GM03348 (cell line): ENCODE measurements around the gene EFNA3.

Source experiments
- DNase-seq: peaks from one replicate; pipeline ENCODE4 v3.0.0; 2012; ENCODE audit warnings: low spot score

EFNA3 gene

GRCh38 chr1:155078469-155079209 lies at the start of gene EFNA3:
TSS of gene EFNA3 (plus strand) at chr1:155078837. CDS start at chr1:155078942, 105 bp downstream.
- DNase-seq = peak; percentile 96

GRCh38 chr1:155029513-155030242 lies 49.0 kb upstream of the EFNA3 start:
- DNase-seq = no peak

DNA sequence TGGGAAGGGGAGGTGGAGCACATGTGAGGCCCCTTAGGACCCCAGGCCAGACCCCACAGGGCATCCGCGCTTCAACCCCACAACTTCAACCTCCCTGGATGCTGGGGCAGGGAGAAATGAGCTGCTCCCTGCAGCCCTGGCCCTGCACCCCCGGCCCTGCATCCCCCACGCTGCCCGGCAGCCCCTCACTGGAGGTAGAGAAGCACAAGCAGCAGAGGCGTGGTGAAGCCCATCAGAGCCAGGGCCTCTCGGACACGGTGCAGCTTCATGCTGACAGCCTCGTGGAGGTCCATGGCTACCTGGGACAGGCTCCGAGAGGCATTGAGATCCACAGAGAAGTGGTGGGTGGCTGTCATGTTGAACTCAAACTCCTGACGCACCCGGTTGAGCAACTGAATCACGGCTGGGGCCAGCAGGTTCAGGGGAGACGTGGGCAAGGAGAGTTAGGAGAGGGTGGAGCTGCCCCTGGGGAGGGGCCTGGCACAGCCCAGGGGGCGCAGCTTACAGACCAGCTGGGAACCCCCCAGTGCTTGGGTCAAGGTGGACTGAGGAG lies 48.3 kb upstream of the EFNA3 start:
- DNase-seq = no peak

GRCh38 chr1:155030899-155031298 lies 47.7 kb upstream of the EFNA3 start:
- no peak for DNase-seq

- DNase-seq = no peak
These were observed 45.8 kb upstream of the EFNA3 start for GRCh38 chr1:155032886-155033285.

GRCh38 chr1:155033524-155033923 lies 45.1 kb upstream of the EFNA3 start, which contains the start of the genes DCST1 and DCST2:
TSS of gene DCST1 (plus strand) at chr1:155033824. CDS start at chr1:155034037, 213 bp downstream.
TSS of gene DCST2 (minus strand) at chr1:155033781. CDS start at chr1:155033701, 80 bp downstream.
- no peak for DNase-seq

- DNase-seq = no peak
These were observed 44.1 kb upstream of the EFNA3 start for GRCh38 chr1:155034318-155035208.

DNA sequence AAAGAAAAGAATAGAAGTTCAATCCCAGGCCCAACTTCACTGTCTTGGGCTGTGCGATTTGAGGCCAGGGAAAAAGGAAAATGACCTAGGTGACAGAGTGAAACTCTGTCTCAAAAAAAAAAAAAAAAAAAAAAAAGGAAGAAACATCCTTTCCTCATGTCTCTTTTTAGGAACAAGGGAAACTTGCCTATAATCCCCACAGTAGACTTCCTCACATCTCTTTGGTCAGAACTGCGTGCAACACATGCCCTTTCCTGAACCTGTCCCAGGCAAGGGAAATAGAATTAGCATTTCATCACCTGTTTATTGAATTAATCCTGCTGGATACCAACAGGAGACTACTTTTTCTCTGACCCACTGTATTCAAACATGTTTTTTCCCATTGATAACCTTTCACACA lies 42.7 kb upstream of the EFNA3 start:
- no peak for DNase-seq

GRCh38 chr1:155037043-155037442 lies 41.6 kb upstream of the EFNA3 start:
- no peak for DNase-seq

GRCh38 chr1:155037851-155038441 lies 40.7 kb upstream of the EFNA3 start:
- DNase-seq = no peak

DNA sequence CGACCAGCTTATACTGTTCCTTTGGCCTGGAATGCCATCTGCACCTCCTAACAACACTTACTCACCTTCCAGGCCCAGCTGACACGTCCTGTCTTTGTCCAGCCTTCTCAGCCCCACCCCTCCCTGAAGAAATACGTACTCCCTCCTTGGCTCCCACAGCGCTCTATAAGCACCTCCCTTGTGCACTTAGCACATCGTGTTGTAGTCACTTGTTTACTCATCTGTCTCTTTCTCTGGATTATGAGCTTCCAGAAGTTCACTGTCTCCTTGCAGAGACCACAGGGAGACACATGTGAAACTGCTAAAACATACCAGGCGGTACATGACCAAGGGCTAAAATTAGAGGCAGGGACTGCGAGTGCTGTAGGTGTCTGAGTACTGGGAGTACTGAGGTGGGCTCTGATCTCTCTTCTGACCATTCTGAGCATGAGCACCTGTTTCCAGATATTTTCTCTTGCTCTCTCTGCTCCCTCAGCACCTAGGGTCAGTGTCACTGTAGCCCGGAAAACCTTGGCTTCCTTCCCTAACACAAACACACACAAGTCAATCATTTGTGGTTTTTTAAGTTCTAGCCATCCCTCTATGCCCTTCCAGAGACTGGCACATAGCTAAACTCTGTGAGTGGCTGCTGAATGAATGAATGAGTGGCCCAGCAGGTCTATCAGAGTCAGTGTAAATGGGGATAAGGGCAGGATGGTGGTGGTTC lies 39.9 kb upstream of the EFNA3 start:
- no peak for DNase-seq

GRCh38 chr1:155039308-155039669 lies 39.3 kb upstream of the EFNA3 start:
- no peak for DNase-seq

DNA sequence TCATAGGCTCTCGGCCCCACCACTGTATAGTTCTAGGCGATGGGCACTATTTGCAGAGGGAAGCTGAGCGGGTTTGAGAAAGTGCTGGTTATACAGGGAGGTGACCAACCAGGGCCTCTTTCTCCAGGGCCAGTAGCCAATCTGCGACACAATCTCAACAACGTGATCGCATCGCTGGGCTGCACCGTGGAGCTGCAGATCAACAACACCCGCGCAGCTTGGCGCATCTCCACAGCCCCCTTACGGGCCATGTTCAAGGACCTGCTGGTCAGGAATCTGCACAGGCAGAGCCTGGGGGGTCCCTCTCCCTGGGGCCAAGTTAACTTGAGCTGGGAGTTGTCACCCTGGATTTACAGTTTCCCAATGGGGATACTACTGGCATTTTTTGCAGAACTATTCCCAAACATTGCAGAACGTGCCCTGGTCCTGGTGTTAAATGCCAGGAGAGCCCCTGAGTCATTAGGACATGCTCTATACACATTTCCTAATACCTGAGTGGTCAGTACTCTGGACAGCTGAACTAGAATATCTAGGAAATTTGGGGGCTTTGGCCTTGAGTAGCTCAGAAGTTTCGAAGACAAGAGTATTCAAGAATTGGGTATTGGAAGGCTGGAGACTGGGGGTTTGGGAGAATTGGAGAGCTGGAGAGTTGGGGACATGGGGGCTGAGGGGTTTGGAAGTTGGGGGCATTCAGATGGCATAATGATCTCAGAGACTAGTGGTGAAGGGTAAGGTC lies 38.1 kb upstream of the EFNA3 start:
- no peak for DNase-seq

DNA sequence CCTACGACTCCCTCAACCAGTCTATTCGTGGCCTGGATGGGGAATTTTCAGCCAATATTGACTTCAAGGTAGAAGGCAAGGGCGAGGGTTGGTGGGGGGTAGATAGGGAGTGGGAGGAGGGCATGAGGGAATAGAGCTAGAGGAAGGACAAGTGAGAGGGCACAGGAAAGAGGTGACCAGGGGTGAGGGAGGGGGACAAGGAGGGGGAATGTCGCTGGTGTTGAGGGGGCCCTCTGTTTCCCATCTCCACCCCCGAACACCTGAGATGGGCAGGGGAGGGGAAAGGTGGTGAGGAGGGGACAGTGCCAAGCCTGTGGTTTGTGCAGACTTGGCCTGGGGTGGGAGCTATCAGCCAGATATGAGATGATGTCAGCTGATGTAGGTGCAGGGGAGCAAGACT lies 35.8 kb upstream of the EFNA3 start:
- no peak for DNase-seq

GRCh38 chr1:155043301-155043702 lies 35.3 kb upstream of the EFNA3 start:
- no peak for DNase-seq

DNA sequence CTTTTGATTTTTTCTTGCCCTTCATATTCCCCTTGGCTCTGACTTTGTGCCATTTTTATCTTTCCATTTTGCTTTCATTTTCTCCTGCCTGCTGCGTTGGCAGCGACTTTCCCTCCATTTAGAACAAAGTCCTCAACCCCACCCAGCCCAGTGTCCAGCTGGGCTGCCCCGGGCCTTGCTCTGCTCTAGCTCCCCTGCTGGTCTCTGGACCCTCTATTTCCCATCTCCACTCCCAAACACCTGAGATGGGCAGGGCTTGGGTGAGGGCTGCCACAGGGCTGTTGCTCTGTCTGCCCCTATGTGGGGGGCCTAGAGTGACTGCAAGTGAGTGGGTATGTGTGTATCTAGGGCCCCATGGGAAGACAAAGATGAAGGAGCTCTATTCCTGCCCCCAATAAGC lies 34.8 kb upstream of the EFNA3 start:
- DNase-seq = no peak

DNA sequence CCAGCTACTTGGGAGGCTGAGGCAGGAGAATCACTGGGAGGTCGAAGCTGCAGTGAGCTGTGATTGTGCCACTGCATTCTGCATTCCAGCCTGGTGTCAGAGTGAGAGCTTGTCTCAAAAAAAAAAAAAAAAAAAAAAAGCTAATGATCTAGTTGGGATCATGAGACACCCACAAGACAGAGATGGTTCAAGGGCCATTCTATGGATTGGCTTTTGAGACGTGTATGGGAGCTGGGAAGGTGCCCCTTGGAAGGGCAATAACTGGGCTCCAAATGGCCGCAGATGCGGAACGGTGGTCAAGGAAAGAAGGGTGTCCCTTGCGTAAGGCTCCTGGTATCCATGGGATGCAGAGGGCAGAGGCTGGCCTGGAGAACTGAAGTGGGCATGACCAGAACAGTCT lies 34.3 kb upstream of the EFNA3 start:
- DNase-seq = no peak

DNA sequence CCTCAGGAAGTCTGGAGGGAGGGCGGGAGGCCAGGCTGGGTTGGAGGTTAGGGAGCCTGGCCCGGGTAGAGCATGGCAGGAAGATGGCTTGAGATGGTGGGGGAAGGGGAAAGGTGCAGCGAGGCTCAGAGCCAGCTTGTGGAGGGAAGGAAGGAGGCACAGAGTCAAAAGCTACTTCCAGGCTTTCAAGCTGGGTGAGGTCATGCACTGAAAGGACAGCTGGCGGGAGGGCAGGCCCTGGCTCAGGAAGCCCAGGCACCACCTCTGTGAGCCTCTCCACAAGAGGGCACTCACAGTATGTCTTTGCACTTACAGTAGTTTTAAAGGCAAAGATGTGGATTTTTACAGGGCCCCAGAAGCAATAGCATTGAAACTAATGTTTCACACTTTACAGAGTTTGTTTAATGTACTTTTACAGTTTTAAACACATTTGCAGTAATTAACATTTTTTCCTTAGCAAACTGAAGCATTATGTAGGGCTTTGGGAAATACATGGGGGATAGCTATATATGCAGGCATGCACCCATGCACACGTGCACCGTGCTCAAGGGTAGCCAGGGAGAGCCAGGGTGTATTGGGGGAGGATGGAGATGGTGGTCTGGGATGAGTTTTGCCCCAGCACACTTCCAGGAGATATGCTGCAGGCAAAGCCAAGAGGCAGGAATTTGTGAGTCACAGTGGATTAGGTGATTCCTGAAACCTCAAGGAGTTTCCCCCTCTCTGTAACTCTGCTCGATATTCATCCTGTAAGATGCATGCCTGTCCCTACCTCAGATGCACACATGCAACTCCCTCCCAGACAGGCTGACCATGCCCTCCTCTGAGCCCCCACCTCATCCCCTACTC lies 33.6 kb upstream of the EFNA3 start:
- peak; percentile 91 for DNase-seq
